ENCODE data around the gene TREM1. TPM values are rescaled to one million over a fixed set of nuclear protein-coding genes. Genes with fewer than 3 reads are reported as not detected.

Gene TREM1
- polyA plus RNA-seq, 1 experiment: not detected

DNA sequence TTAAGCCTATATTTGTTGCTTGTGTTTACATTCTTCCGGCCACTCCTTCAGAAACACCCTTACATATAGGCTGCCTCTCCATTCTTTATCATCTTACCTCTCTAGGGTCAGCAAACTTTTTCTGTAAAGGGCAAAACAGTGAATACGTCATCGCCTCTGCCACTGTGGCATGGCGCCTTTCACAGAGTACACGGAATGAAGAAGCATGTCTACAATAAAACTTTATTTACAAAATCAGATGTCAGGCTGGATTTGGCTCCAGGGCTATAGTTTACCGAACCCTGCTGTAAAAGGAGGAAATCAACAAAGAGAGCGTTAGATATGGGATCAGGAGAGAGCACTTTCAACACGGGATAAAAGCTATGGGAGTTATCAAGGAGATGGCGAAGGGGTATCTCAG is 39.6 kb upstream of the TREM1 start:
- no peak for DNase-seq (ENCODE audit: low read depth, low spot score)
- no peak overlapping the region for H3K27ac ChIP-seq (ENCODE audit: low read depth, low read length)
- ChIA-PET POLR2A (no interaction called here), CTCF (interaction anchor here (1.4 kb wide), 1 partner anchor 42 kb away, joined by 3 read pairs; no protein-coding TSS in a partner anchor)
- H3K9me3 ChIP-seq (ENCODE audit: control insufficient read depth, insufficient read depth, low read length): no peaks in the 10 kb centered on the region
- TF ChIP-seq, protein P1, sequence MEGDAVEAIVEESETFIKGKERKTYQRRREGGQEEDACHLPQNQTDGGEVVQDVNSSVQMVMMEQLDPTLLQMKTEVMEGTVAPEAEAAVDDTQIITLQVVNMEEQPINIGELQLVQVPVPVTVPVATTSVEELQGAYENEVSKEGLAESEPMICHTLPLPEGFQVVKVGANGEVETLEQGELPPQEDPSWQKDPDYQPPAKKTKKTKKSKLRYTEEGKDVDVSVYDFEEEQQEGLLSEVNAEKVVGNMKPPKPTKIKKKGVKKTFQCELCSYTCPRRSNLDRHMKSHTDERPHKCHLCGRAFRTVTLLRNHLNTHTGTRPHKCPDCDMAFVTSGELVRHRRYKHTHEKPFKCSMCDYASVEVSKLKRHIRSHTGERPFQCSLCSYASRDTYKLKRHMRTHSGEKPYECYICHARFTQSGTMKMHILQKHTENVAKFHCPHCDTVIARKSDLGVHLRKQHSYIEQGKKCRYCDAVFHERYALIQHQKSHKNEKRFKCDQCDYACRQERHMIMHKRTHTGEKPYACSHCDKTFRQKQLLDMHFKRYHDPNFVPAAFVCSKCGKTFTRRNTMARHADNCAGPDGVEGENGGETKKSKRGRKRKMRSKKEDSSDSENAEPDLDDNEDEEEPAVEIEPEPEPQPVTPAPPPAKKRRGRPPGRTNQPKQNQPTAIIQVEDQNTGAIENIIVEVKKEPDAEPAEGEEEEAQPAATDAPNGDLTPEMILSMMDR (IDR thresholded peaks at IDR 0.05; ENCODE audit: low read depth, low read length): no peak
- no peak overlapping the region for H3K4me3 ChIP-seq (ENCODE audit: low read depth, low read length)
- peaks cover 46% of the 10 kb centered on the region for H3K27me3 ChIP-seq (ENCODE audit: control insufficient read depth, insufficient read depth, low read length)

DNA sequence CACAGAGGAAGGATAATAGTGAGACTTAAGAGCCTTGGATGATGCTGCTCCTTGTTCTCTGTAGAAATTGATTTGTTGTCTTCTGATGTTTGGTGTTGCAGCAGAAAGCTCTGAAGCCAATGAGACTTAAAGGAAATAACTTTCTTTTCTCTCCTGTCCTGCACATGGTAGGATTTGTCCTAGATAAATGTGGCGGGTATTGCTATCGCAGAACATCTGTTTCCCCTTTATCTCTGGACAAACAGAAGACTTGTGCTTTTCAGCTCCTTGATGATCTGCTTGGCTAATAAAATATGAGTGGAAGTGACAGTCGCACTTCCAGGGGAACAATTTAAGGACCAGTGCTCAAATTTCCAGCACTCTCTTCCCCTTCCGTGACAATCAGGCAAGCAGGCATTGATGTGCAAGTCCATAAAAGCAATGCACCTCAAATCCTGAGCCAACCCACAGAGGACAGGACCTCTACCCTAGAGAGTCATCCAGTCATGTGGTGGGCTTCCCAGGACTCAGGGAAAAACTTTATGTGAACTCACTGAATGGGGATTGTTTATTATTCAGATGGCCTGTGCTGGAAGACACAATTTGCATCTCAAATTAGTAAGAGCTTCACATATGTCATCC is 39.1 kb upstream of the TREM1 start:
- DNase-seq (ENCODE audit: low read depth, low spot score): no peak
- Histone ChIP-seq H3K27me3 (ENCODE audit: control insufficient read depth, insufficient read depth, low read length) (peaks cover 45% of the 10 kb centered on the region), H3K9me3 (ENCODE audit: control insufficient read depth, insufficient read depth, low read length) (no peaks in the 10 kb centered on the region), H3K4me3 (ENCODE audit: low read depth, low read length) (no peak overlapping the region), H3K27ac (ENCODE audit: low read depth, low read length) (no peak overlapping the region)
- TF ChIP-seq, protein P1 (IDR thresholded peaks at IDR 0.05; ENCODE audit: low read depth, low read length): no peak
- ChIA-PET POLR2A (no interaction called here), CTCF (no interaction called here)

DNA sequence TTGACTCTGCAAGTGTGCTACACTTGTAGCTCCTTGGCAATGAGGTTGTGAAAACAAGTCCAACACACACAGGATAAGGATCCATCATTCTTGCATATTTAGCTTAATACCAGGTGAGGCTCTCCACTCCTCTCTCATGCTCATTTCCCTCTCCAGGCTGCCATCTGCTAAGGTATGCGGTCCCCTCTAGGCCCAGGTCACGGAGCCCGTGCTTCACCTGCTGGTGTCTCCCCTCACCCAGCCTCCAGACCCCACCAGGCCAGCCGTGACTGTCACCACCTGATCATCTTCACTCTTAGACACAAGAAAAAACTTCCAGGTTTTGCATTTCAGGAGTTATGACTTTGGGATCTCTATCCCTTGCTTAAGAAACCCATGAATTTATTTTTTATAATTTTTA is 34.7 kb upstream of the TREM1 start:
- peaks cover 31% of the 10 kb centered on the region for H3K27me3 ChIP-seq (ENCODE audit: control insufficient read depth, insufficient read depth, low read length)
- POLR2A ChIA-PET: interaction anchor here (0.6 to 1.2 kb wide), 3 partner anchors 24 to 377 kb away, joined by 3 to 5 read pairs (median 4); no protein-coding TSS in a partner anchor
- TF ChIP-seq, protein P1 (IDR thresholded peaks at IDR 0.05; ENCODE audit: low read depth, low read length): no peak
- DNase-seq (ENCODE audit: low read depth, low spot score): no peak
- CTCF ChIA-PET: interaction anchor here (1.0 to 5.9 kb wide), 6 partner anchors 13 to 1456 kb away, joined by 3 to 98 read pairs (median 10); no protein-coding TSS in a partner anchor
- no peaks in the 10 kb centered on the region for H3K9me3 ChIP-seq (ENCODE audit: control insufficient read depth, insufficient read depth, low read length)
- no peak overlapping the region for H3K27ac ChIP-seq (ENCODE audit: low read depth, low read length)
- no peak overlapping the region for H3K4me3 ChIP-seq (ENCODE audit: low read depth, low read length)

DNA sequence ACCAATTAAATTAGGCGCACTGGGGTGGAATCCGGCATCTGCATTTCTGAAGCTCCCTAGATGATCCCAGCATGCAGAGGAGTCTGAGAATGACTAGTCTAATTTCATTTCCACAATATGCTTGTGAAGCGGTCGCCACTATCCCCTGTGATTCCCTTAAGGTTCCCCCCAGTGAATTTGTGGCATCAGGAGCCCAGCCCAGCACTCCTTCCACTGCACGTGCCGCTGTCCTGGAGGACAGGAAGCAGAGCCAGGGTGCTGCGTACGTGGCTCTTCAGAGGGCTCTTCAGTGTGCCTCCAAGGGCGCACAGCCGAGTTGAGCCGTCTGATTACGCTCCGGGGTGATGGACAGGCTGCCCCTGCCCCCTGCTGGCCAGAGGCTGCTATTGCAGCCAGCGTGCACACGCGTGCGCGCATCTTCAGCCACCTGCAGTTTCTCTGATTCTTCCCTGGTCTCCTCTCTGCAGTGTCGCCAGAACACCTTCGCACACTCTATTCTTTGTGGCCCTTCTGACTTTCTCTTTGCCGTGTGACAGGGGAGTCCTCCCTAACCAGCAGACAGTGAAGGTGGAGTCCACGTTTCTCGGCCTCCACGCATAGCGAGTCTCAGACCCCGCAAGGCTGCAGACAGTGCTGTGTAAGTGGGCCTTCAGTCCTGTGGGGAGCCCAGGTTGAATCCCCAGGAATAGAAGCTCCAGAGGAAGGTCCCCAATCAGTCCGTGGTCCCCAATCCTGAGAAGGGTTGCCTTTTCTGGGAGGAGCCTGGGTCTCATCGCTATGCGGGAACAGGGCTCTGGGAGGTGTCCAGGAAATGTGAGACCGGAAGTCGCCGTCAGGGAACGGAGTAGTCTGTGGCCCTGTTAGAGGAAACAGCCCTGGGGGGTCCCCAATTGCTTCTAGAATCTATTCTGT is 32.4 kb upstream of the TREM1 start:
- no peak overlapping the region for H3K27ac ChIP-seq (ENCODE audit: low read depth, low read length)
- no peaks in the 10 kb centered on the region for H3K9me3 ChIP-seq (ENCODE audit: control insufficient read depth, insufficient read depth, low read length)
- ChIA-PET POLR2A (interaction anchor here (0.6 kb wide), 1 partner anchor 160 kb away, joined by 3 read pairs; no protein-coding TSS in a partner anchor), CTCF (interaction anchor here (0.6 to 5.9 kb wide), 27 partner anchors 7 to 423 kb away, joined by 3 to 98 read pairs (median 4); partner anchors contain the start of genes NFYA and OARD1)
- TF ChIP-seq, protein P1 (IDR thresholded peaks at IDR 0.05; ENCODE audit: low read depth, low read length): peak; percentile 100
- DNase-seq (ENCODE audit: low read depth, low spot score): peak; percentile 59
- peaks cover 23% of the 10 kb centered on the region for H3K27me3 ChIP-seq (ENCODE audit: control insufficient read depth, insufficient read depth, low read length)
- H3K4me3 ChIP-seq (ENCODE audit: low read depth, low read length): peak overlapping the region; percentile 55

All from AG04450 (cell line).